Activated CD4-positive, CD25-positive, alpha-beta regulatory T cell treated with anti-CD3 and anti-CD28 coated beads, Interleukin-2, amount 50 U/mL, for 24 hours (primary cell): ENCODE results near the gene SLC25A23.
"Not testable (repeated sequence)": the region's sequence is repeated elsewhere in the genome, so short reads cannot be mapped to it uniquely, and the experiment has no call there.

Source experiments
- ATAC-seq, 2 donors: fragments of 150-1000 bp; cut with Tn5 transposase; one replicate each; pipeline ENCODE4 v1.10.0; 2021; ENCODE audit warnings: mild to moderate bottlenecking in 1 of 2, moderate library complexity in 1 of 2

The SLC25A23 gene

DNA sequence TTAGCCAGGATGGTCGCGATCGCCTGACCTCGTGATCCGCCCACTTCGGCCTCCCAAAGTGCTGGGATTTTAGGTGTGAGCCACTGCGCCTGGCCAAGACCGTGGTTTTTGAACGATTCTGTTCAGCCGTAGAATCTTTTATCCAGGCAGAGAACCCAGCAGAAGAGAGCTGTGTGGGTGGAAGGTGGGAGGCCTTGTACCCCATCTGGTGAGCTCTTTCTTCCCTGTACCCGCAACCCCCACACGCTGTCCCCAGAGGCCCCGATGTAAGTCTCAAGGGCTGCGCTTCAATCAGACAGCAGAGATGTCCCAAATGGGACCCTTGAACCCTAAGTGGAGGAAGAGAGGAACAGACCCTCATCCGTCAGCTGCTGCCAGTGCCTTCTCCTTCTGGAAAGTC, 3.7 kb downstream of the SLC25A23 start:
- ATAC-seq: no peak

DNA sequence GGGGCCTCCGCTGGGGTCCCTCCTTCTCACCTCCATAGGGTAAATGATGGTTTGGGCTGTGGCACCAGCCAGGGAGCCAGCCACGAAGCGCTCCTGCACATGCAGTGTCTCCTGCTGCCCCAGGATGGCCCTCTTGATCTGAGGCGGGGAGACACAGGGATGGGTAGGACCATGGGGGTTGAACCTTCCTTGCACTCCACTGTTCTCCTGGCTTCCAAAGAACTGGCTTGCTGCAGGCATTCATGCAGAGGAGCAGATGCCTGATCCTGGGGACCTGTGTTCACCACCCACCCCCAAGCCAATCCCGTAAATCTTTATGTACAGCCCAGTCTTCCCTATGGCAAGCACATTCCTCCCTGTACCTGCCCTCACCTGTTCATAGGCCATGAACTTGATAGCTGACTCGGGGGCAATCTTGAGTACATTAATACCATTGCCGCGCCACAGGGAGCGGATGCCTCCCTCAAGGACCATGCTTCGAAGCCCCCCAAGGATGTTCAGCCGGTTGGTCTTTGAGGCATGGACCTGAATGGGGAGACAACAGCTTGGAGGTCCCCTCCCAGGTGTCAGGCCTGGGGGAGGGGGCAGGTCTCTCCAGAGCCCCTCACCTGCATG, 5.5 kb downstream of the SLC25A23 start:
- no peak for ATAC-seq

DNA sequence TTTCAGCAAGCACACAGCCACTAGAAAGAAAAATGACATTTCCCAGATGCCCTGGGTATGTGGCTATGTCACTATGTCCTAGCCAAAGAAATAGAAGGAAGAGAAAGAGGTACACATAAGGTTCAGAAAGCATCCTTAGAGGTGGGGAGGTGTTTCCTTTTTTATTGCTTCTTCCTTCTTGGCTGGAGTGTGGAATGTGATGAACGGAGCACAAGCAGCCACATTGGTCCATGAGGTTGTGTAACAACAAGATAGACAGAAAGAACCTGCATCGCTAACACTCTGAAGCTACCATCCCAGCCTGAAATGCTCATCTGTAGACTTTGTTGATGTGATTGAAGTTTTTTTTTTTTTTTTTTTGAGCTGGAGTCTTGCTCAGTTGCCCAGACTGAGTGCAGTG, 6.7 kb downstream of the SLC25A23 start:
- ATAC-seq: no peak

DNA sequence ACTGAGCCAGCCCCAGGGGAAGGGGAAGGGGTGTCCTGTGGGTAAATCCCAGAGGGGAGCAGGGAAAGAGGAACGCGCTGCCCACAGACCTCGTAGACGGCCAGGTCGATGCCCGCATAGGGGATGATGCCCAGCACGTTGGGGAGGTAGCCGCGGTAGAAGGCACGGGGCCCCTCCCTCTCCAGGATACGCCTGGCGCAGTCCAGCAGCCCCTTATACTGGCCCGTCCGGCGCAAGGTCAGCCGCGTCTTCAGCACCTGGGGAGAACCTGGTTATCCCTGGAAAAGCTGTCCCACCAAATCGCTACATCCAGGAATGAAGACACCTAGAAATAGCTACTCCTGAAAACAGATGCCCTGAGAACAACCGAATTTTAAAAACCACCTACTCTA, 7.4 kb downstream of the SLC25A23 start:
- no peak for ATAC-seq

DNA sequence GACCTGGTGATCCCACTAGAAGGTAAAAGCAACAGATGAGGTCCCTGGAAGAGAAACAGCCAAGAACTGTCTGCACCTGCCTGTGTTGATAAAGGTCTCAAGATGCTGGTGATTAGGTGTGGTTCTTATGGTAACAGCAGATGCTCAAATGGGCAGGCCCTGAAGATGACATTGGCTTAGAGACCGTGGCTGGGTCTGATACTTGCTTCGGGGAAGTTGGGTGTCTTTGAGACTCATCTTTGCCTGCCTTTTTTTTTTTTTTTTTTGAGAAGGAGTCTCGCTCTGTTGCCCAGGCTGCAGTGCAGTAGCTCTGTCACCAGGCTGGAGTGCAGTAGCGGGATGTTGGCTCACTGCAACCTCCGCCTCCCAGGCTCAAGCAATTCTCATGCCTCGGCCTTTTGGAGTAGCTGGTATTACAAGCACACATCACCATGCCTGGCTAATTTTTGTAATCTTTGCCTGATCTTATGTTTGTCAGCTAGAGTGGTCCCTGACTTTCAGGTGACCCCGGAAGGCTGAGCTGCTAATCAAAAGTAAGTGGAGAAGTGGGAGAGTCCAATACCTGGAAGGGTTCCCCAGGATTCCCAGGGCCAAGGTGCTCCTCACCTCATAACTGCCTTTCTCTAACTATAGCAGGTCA, 7.9 kb downstream of the SLC25A23 start:
- ATAC-seq: no peak

DNA sequence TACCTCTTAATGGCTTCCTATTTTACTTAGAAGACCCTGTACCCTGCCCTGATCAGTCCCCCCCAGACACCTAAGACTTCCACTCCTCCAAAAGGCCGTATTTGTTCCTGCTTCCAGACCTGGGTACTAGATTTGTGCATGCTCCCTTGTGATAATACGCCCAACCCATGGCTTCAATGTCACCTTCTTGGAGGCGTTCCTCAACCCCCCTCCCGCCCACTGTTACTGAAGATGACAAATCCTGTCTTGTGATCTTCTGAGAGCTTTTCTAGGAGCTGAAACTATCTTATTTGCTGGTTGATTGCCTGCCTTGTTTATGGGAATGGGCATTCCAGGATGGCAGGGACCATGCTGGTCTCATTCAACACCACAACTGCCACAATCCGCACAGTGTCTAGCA, 9.4 kb downstream of the SLC25A23 start:
- no peak for ATAC-seq

DNA sequence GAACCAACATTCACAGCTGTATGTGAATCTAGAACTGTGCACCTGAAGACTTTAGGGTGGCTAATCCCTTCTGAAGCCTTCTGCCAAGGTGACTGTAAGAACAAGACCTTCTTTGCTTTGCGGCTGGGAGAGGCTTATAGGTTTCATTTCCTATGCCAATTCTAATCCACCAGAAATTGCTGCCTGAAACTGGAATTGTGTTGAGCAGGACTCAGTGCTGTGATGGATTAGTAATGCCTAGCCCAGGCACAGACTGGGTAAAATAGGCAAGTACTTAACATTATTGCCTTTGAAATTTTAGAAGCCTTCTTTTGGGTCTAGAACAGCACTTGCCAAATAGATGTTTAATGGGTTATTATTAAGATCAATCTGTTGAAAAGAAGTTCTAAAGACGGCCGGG, 11.5 kb downstream of the SLC25A23 start:
- no peak for ATAC-seq

DNA sequence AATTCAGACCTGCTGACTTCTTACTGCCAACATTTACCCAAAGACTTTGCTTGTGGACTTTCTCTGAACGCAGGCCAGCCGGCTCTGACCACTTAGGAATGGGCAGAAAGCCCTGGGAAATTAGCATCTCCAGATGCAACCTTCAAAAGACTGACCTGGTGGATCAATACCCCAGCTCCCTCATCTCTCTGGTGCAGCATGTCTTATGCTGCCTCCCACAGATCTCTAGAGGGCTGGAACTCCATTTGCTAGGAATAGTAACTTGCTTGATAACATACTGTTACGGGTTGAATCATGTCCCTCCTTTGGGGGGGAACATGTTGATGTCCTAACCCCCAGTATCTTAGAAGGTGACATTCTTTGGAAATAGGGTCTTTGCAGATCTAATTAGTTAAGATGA, 13.1 kb downstream of the SLC25A23 start:
- ATAC-seq: no peak

DNA sequence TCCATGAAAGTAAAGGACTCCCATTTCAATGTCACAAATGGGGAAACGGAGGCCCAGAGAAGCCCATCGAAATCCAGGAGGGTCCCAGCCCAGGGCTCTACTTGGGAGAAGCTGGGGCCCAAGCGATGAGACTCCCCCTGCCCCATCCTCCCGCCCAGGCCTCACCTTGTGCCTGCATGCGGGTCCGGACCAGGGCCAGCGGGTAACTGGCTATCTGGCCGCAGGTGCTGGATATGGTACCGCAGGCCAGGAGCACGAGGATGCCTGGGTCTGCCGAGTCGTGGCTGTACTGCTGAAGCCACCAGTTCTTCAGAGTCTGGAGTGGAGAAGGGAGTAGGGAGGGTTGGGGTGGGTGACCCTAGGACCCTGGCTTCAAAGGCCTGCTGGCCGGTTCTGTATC, 15.6 kb downstream of the SLC25A23 start:
- no peak for ATAC-seq

DNA sequence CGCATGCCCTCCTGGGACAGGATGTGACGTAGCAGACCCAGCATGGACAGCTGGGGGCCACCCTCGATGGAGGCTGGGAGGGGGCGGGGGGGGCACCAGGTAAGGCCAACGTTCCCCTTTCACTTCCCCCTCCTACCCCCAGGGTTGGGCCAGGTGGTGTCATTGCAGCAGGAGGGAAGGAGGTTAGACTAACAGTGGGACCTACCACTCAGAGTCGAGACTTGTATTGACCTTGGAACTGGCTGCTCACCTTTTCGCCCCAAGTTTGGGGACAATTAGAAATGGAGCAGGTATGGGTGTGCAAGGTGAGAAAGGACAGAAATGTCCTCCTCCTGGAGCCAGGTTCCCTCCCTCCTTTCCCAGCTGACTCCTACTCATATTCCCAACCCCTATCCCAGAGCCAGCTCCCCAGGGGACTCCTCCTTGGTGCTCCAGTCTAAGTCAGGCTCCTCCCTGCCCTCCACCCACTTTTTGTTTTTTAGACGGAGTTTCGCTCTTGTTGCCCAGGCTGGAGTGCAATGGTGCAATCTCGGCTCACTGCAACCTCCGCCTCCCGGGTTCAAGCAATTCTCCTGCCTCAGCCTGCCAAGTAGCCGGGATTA, 17.4 kb downstream of the SLC25A23 start:
- no peak for ATAC-seq

DNA sequence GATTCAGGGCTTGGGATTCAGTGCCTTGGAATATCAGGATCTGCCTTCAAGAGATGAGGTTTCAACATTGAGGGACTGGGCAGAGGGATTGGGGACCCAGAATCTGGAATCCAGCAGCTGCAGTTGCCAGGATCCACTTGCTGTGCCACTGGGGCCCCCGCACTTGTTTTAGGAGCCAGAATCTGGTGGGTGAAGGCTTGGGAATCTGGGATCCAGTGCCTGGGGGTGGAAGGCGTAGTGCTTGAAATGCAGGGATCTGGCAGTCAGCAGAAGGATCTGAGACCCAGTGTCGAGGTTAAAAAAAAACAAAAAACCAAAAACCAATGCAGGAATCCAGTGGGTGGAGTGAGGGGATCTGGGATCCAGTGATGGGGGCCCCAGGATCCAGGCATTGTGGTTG, 18.7 kb downstream of the SLC25A23 start:
- ATAC-seq: no peak

DNA sequence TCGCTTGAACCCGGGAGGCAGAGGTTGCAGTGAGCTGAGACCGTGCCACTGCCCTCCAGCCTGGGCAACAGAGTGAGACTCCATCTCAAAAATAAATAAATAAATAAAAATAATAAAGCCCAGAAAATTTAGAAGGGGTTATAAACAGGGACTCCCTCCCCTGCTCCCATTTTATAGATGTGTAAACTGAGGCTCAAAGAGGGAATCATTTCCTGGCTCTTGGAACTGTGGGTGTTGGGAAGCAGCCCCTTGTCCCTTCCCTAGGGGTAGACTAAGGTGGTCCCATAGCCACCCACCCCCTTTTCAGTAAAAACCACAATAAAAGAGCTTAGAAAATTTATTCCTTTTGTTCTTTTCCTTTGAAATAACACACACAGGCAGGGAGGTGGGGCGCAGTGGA, 19.8 kb downstream of the SLC25A23 start:
- no peak for ATAC-seq

DNA sequence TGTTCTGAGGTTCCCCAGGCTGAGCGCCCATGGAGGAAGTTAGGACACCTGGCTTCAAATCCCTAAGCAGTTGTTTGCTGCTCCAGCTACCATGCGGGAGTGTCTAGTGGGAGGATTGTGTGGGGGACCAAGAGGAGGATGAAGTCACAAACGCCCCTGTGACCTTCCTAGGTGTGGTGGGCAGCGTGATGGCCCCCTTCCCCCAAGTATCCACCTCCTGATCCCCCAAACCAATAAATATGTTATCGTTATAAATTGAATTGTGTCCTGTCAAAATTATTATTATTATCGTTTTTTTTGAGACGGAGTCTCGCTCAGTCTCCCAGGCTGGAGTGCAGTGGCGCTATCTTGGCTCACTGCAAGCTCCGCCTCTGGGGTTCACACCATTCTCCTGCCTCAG, 25.9 kb downstream of the SLC25A23 start, which contains the start of gene SLC25A41:
Gene SLC25A41, minus strand, starts transcription at position 101 of the 400 bp plus-strand sequence. Its CDS starts 70 bp downstream, at position 31.
- no peak for ATAC-seq

DNA sequence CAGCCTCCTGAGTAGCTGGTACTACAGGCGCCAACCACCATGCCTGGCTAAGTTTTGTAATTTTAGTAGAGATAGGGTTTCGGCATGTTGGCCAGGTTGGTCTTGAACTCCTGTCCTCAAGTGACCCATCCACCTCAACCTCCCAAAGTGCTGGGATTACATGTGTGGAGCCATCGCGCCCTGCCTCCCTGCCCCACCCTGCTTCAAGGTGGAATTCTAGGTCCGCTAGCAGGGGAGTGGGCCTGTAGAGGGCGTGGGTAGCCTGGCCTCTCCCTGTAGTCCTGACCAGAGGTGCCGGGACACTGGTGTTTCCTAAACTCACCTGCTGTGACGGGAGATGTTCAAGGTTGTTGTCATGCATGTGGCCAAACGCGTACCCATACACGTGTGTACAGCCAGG, 26.4 kb downstream of the SLC25A23 start:
- no peak for ATAC-seq

DNA sequence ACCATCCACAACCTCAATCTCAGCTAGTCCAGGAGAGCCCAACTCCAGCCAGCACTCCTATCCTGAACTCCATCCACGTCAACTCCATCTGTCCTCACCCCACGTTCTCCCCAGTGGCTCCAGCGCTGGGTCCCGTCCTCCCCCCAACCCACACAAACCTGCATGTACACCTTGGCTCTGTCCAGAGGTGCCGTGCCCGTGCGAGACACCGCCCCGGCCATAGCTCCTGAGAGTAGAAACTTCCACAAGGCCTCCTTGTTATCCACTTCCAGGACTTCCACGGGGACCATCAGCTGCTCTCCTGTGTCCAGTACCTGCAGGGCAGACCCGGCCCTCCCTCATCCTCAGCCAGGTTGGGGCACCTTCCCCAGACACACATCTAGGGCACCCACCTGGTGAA, 27.7 kb downstream of the SLC25A23 start:
- ATAC-seq: no peak

DNA sequence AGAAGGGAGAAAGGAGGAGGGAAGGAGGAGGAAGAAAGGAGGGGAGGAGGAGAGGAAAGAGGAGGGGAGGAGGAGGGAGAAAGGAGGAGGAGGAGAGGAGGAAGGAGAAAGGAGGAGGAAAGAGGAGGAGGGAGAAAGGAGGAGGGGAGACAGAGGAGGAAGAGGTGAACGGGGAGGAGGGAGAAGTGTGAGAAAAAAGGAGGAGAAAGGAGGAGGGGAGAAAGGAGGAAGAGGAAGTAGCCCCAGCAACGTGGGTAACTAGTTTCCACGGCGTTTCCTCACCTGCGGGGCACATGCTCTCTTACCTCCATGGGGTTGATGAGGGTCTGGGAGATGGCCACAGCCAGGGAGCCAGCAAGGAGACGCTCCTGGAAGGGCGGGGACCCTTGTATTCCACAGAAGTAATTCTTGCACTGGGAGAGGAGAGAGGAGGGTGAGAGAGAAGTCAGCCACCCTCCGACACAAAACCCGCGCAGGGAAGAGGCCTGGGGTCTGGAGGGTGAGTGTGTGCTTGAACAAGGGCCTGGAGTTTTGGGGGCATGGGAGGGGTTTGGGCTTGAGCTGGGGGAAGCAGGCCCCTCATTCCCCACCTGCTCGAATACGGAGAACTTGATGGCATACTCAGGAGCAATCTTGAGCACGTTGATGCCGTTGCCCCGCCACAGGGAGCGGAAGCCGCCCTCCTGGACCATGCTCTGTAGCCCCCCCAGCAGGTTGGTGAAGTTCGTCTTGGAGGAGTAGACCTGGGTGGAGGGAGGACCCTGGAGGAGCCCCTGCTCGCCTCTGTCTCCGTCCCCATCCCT, 30.0 kb downstream of the SLC25A23 start:
- ATAC-seq: no peak

DNA sequence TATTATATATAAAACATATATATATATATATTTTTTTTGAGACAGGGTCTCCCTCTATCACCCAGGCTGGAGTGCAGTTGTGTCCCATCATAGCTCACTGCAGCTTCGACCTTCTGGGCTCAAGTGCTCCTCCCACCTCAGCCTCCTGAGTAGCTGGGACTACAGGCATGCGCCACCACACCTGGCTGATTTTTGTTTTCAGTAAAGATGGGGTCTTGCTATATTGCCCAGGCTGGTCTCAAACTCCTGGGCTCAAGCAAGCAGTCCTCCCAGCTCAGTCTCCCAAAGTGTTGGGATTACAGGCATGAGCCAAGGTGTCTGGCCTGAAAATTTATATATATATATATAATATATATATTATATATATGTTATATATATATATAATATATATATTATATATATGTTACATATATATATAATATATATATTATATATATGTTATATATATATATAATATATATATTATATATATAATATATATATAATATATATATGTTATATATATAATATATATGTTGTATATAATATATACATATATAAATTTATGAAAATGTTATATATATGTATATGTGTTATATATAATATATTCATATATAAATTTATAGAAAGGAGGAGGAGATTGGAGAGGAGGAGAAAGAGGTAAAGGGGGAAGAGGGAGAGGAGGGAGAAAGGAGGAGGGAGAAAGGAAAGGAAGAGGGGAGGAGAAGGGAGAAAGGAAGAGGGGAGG, 30.7 kb downstream of the SLC25A23 start:
- not testable (repeated sequence) for ATAC-seq

DNA sequence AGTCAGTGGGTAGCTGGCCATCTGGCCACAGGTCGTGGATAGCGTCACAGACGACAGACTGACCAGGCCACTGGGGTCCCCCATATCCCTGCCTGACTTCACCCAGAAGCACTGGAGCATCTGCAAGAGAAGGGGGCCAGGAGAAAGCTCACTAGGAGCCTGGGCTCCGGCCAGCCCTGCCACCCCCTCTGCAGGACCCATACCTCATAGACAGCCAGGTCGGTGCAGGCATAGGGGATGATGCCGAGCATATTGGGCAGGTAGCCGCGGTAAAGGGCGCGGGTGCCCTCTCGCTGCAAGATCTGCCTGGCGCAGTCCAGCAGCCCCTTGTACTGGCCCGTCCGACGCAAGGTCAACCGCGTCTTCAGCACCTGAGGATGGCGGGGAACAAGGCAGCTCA, 32.5 kb downstream of the SLC25A23 start:
- no peak for ATAC-seq

DNA sequence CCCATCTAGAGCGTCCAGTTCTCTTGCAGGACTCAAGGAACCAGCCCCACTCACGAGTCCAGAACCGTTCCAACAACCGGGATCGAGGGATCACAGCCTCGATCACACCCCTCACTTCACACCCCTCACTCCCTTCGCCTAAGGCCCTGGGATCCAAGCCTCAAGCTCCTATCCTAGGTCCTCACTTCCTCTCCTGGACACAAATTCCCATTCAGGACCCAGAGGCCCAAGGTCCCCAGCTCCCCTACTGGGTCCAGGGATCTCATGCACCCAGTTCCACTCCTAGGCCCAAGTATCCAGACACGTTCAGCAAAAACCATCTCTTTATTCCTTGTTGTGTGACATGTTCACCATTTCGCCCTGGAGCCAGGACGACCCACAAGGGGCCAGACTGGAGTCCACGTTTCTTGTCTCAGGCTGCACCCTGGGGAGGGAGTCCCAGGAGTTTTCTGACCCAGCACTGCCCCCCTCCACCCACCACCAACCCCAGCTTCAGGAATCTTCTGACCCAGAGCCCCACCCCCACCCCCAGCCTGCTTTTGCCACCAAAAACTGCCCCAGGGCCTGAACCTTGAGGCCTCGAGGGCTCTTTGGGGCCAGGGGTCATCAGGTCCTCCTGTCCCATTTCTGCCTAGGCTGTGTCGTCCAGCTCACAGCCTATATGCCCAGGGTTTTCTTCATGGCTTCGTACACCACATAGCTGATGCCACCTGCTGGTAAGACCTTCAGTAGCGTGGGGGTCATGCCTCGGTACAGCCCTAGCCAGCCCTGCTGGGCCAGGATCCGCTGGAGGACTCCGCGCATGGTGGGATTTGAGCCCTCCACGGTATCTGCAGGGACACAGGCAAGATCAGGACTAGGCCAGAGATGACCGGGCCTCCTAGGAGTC, 33.6 kb downstream of the SLC25A23 start:
- ATAC-seq: no peak

DNA sequence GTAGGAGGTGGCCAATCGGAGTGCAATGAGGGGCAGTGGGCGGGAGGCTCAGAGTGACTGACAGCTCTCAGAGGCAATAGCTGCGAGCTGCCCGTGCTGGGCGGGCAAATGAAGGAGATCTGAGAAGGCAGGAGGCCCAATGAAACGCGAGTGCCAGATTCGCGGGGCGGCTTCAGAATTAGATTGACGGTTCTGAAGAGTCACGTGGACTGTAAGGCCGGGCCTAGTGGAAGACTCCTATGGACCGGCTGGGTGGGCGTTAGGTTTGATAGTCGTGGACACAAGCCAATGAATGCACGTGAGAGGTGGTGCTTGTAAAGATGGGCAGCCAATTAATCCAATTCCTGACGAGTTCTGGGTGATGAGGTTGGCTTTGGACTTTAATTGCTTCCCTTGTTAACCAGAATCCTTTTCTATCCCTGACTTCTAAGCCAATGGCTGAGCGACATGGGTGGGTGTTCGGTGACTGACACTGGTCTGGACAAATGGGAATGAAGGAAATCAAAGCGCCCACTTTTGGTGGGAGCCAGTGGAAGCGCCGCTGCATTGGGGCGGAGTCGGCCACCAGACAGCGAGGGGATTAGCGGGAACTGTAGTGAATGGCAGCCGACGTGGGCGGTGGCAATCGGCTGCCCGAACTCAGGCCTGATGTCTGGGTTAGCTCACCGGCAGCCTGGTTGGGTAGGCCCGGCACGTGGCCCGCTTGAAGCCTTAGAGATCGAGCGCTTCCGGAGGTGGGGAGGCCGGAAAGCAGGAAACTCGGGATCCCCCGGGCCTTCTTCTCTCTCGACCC, 34.5 kb downstream of the SLC25A23 start:
- peak; percentile 89 to 91 for ATAC-seq
